HG03066 (cell line): ENCODE measurements around the gene MSRB2.
A peak's percentile ranks its signal among the peaks of the same experiment; 100 is the strongest.
"Not testable (repeated sequence)": the region's sequence is repeated elsewhere in the genome, so short reads cannot be mapped to it uniquely, and the experiment has no call there.

ENCODE experiments used
- ATAC-seq: cut with Tn5 transposase; IDR thresholded peaks from one replicate; pipeline ENCODE4 v1.9.1; 2021; ENCODE audit warnings: low read depth; ENCODE audit not compliant: unreplicated experiment

The MSRB2 gene

GRCh38 chr10:23095404-23095965, at the start of gene MSRB2:
Gene MSRB2 (plus strand): TSS chr10:23095579. CDS start chr10:23095609, 30 bp downstream.
- ATAC-seq: peak; percentile 71

- ATAC-seq: no peak
Measured at GRCh38 chr10:23046027-23046426, 49.4 kb upstream of the MSRB2 start.

- ATAC-seq: no peak
Measured at GRCh38 chr10:23047201-23048050, 48.0 kb upstream of the MSRB2 start.

- ATAC-seq: no peak
Measured at GRCh38 chr10:23048191-23048590, 47.2 kb upstream of the MSRB2 start.

GRCh38 chr10:23051278-23051677, 44.1 kb upstream of the MSRB2 start:
- ATAC-seq: no peak

GRCh38 chr10:23051855-23052331, 43.5 kb upstream of the MSRB2 start:
- ATAC-seq: no peak

GRCh38 chr10:23053036-23053435, 42.3 kb upstream of the MSRB2 start:
- no peak for ATAC-seq

- ATAC-seq: no peak
Measured at GRCh38 chr10:23055424-23056185, 39.8 kb upstream of the MSRB2 start.

GRCh38 chr10:23056186-23056579, 39.2 kb upstream of the MSRB2 start:
- no peak for ATAC-seq

GRCh38 chr10:23058366-23058765, 37.0 kb upstream of the MSRB2 start:
- no peak for ATAC-seq

GRCh38 chr10:23060918-23061317, 34.5 kb upstream of the MSRB2 start:
- no peak for ATAC-seq

GRCh38 chr10:23063045-23063972, 32.1 kb upstream of the MSRB2 start:
- ATAC-seq: no peak

GRCh38 chr10:23063973-23064812, 31.2 kb upstream of the MSRB2 start:
- ATAC-seq: no peak

- ATAC-seq: not testable (repeated sequence)
Measured at GRCh38 chr10:23064813-23065114, 30.6 kb upstream of the MSRB2 start.

GRCh38 chr10:23065181-23065948, 30.0 kb upstream of the MSRB2 start:
- ATAC-seq: no peak

GRCh38 chr10:23067337-23067736, 28.0 kb upstream of the MSRB2 start:
- ATAC-seq: no peak

GRCh38 chr10:23067939-23068775, 27.2 kb upstream of the MSRB2 start:
- ATAC-seq: peak; percentile 80
